ENCODE results near the gene NTN3.

GRCh38 chr16:2478279-2478678 lies 7.2 kb downstream of the NTN3 start:
- TF ChIP-seq CTCF (IDR thresholded peaks at IDR 0.05) (no peak), ZFX (IDR thresholded peaks at IDR 0.05; ENCODE audit: borderline replicate concordance) (no peak)

Measured in 22Rv1 (cell line).